Liver (tissue), 9 donors: ENCODE results near the gene MOGAT3. TPM values are rescaled to one million over a fixed set of nuclear protein-coding genes. Genes with fewer than 3 reads are reported as not detected.

Experiments
- DNase-seq: peaks from one replicate; pipeline ENCODE4 v3.0.0-alpha.2; 2017; ENCODE audit warnings: low spot score
- H3K27ac ChIP-seq, 2 donors: one replicate each; pipeline ENCODE4 v1.7.0; 2013; ENCODE audit warnings: inconsistent platforms in 2 of 2, low read length in 2 of 2, control low read depth in 1 of 2, low read depth in 1 of 2, mild to moderate bottlenecking in 1 of 2
- H3K27me3 ChIP-seq, 4 donors: one replicate each; pipeline versions ENCODE4 v1.6.1 to v1.7.0; 2013; ENCODE audit warnings: low read length in 3 of 4, inconsistent platforms in 1 of 4, mild to moderate bottlenecking in 1 of 4, moderate library complexity in 1 of 4; ENCODE audit not compliant: control insufficient read depth in 4 of 4, insufficient read depth in 4 of 4
- H3K36me3 ChIP-seq, 4 donors: one replicate each; pipeline versions ENCODE4 v1.6.1 to v1.7.0; 2013; ENCODE audit warnings: low read length in 3 of 4, mild to moderate bottlenecking in 3 of 4, low read depth in 1 of 4, moderate library complexity in 1 of 4; ENCODE audit not compliant: control insufficient read depth in 4 of 4, insufficient read depth in 3 of 4
- H3K4me1 ChIP-seq, 4 donors: one replicate each; pipeline versions ENCODE4 v1.6.1 to v1.7.0; 2013; ENCODE audit warnings: low read length in 3 of 4, mild to moderate bottlenecking in 3 of 4, moderate library complexity in 1 of 4; ENCODE audit not compliant: control insufficient read depth in 4 of 4, insufficient read depth in 4 of 4
- H3K4me3 ChIP-seq, 3 donors: one replicate each; pipeline versions ENCODE4 v1.6.1 to v1.7.0; 2013; ENCODE audit warnings: low read length in 3 of 3, control low read depth in 1 of 3, low read depth in 1 of 3, mild to moderate bottlenecking in 1 of 3
- H3K9ac ChIP-seq, 2 donors: one replicate each; pipeline ENCODE4 v1.7.0; 2013; ENCODE audit warnings: low read length in 2 of 2, mild to moderate bottlenecking in 2 of 2, moderate library complexity in 2 of 2, control low read depth in 1 of 2, low read depth in 1 of 2
- H3K9me3 ChIP-seq, 4 donors: one replicate each; pipeline versions ENCODE4 v1.6.1 to v1.7.0; 2013; ENCODE audit warnings: low read length in 3 of 4; ENCODE audit not compliant: control insufficient read depth in 4 of 4
- ATF3 ChIP-seq: IDR thresholded peaks from 2 replicates; pipeline ENCODE4 v1.6.1; 2016; ENCODE audit warnings: antibody characterized with exemption
- CTCF ChIP-seq: fragments of 150-350 bp; IDR thresholded peaks from 2 replicates; pipeline ENCODE4 v1.5.1; 2017; ENCODE audit warnings: improper control_type of control experiment, low read depth, low read length; ENCODE audit not compliant: missing input control
- EGR1 ChIP-seq, 2 donors: IDR thresholded peaks; 2 replicates each; pipeline ENCODE4 v1.6.1; 2016 to 2018; ENCODE audit warnings: antibody characterized with exemption in 2 of 2, low read depth in 2 of 2
- FOXA1 ChIP-seq: IDR thresholded peaks from 2 replicates; pipeline ENCODE4 v1.6.1; 2016; ENCODE audit warnings: antibody characterized with exemption
- FOXA2 ChIP-seq: IDR thresholded peaks from 2 replicates; pipeline ENCODE4 v1.6.1; 2016; ENCODE audit warnings: antibody characterized with exemption
- GABPA ChIP-seq, 2 donors: IDR thresholded peaks in 1 of 2; conservative IDR thresholded peaks in 1 of 2; 2 replicates each; pipeline ENCODE4 v1.6.1; 2016; ENCODE audit warnings: antibody characterized with exemption in 2 of 2, mild to moderate bottlenecking in 1 of 2, moderate library complexity in 1 of 2
- HNF4G ChIP-seq: IDR thresholded peaks from 2 replicates; pipeline ENCODE4 v1.6.1; 2016; ENCODE audit warnings: antibody characterized with exemption
- JUND ChIP-seq, 2 donors: IDR thresholded peaks; 2 replicates each; pipeline ENCODE4 v1.6.1; 2016; ENCODE audit warnings: antibody characterized with exemption in 2 of 2
- NR2F2 ChIP-seq: IDR thresholded peaks from 2 replicates; pipeline ENCODE4 v1.6.1; 2016; ENCODE audit warnings: antibody characterized with exemption
- RAD21 ChIP-seq, 2 donors: IDR thresholded peaks; 2 replicates each; pipeline ENCODE4 v1.6.1; 2016; ENCODE audit warnings: antibody characterized with exemption in 2 of 2, mild to moderate bottlenecking in 2 of 2
- REST ChIP-seq: IDR thresholded peaks from 2 replicates; pipeline ENCODE4 v1.6.1; 2016; ENCODE audit warnings: antibody characterized with exemption, mild to moderate bottlenecking
- SP1 ChIP-seq: IDR thresholded peaks from 2 replicates; pipeline ENCODE4 v1.6.1; 2018; ENCODE audit warnings: antibody characterized with exemption, mild to moderate bottlenecking
- TAF1 ChIP-seq: conservative IDR thresholded peaks from 2 replicates; pipeline ENCODE4 v1.6.1; 2016; ENCODE audit warnings: antibody characterized with exemption, mild to moderate bottlenecking
- YY1 ChIP-seq: IDR thresholded peaks from 2 replicates; pipeline ENCODE4 v1.6.1; 2016; ENCODE audit warnings: antibody characterized with exemption, mild to moderate bottlenecking
- ZBTB33 ChIP-seq: IDR thresholded peaks from 2 replicates; pipeline ENCODE4 v1.6.1; 2016; ENCODE audit warnings: antibody characterized with exemption
- WGBS: extraction: QIAGEN DNeasy Blood & Tissue Kit; methylation state at CpG from one replicate; pipeline ENCODE4 v1.1.7; 2013; 5-methylcytosine and 5-hydroxymethylcytosine counted together
- polyA plus RNA-seq, 2 donors: library from polyadenylated mRNA; stranded (reverse) in 1 of 2; unstranded in 1 of 2; fragments of 200-250 nt in 1 of 2; fragments of >200 nt in 1 of 2; fragmentation: Nextera tagmentation in 1 of 2; extraction: Ambion mirVana in 1 of 2; gene quantifications; one replicate each; pipeline versions ENCODE4 v1.2.1 to v1.2.3, GENCODE V29; 2013 to 2015
- total RNA-seq, 2 donors: library from RNA; depleted of rRNA; stranded (reverse); fragments of >200 nt; gene quantifications; one replicate each; pipeline ENCODE4 v1.2.3, GENCODE V29; 2014
- donor health status: healthy.
- donor health status: healthy.
- donor health status: healthy.
- donor health status: healthy.
- donor health status: healthy.

Gene MOGAT3
- total and polyA plus RNA-seq, 4 donors: 1.8 to 7.9 (median 3.7) TPM

GRCh38 chr7:101250324-101250723 is 49.5 kb upstream of the MOGAT3 start:
- Histone ChIP-seq H3K36me3 (peaks cover 0 to 5% (median 1%) of the 10 kb centered on the region in 4 donors), H3K4me3 (no peak overlapping the region), H3K9me3 (no peaks in the 10 kb centered on the region), H3K27ac (no peak overlapping the region), H3K4me1 (peaks cover 3 to 28% (median 18%) of the 10 kb centered on the region in 4 donors), H3K27me3 (no peaks in the 10 kb centered on the region), H3K9ac (no peak overlapping the region)
- DNase-seq: no peak
- TF ChIP-seq HNF4G (no peak), TAF1 (no peak), FOXA1 (no peak), CTCF (no peak), JUND (IDR thresholded peaks at IDR 0.05) (no peak)
- WGBS: 97% methylated on average over 3 of the region's 3 CpGs

- Histone ChIP-seq H3K27ac (no peak overlapping the region), H3K27me3 (no peaks in the 10 kb centered on the region), H3K9ac (no peak overlapping the region), H3K4me3 (no peak overlapping the region), H3K36me3 (peaks cover 0 to 5% (median 1%) of the 10 kb centered on the region in 4 donors), H3K4me1 (peaks cover 4 to 40% (median 29%) of the 10 kb centered on the region in 4 donors), H3K9me3 (no peaks in the 10 kb centered on the region)
- 96% methylated on average over 5 of the region's 5 CpGs for WGBS
- no peak for DNase-seq
- TF ChIP-seq CTCF (no peak), JUND (IDR thresholded peaks at IDR 0.05) (no peak), FOXA2 (no peak), YY1 (no peak)
These were observed 47.4 kb upstream of the MOGAT3 start for GRCh38 chr7:101248276-101248675.

- Histone ChIP-seq H3K4me3 (peak overlapping the region; percentile 76 to 95 (median 82)), H3K27me3 (no peaks in the 10 kb centered on the region), H3K9ac (peak overlapping the region in 1 of 2 donors; percentile 96), H3K4me1 (peaks cover 4 to 24% (median 16%) of the 10 kb centered on the region in 4 donors), H3K9me3 (no peaks in the 10 kb centered on the region), H3K36me3 (peaks cover 0 to 8% (median 5%) of the 10 kb centered on the region in 4 donors), H3K27ac (peak overlapping the region; percentile 98 to 99)
- DNase-seq: no peak
- 33% methylated on average over 32 of the region's 32 CpGs for WGBS
- TF ChIP-seq JUND (IDR thresholded peaks at IDR 0.05) (no peak), CTCF (no peak), ZBTB33 (no peak), NR2F2 (no peak), EGR1 (IDR thresholded peaks at IDR 0.05; ENCODE audit: low read depth in 2 of 2) (no peak), ATF3 (no peak), SP1 (no peak), HNF4G (no peak), RAD21 (IDR thresholded peaks at IDR 0.05) (no peak), YY1 (peak; percentile 3), GABPA (IDR thresholded peaks at IDR 0.05 in 1 of 2, conservative IDR thresholded peaks at IDR 0.05 in 1 of 2) (peak in 1 of 2 donors; percentile 10), REST (no peak)
These were observed 44.4 kb upstream of the MOGAT3 start for GRCh38 chr7:101245147-101245668.
